HG02571 (cell line): ENCODE results near the gene ANXA5.

Experiments
- ATAC-seq: cut with Tn5 transposase; IDR thresholded peaks from one replicate; pipeline ENCODE4 v1.9.1; 2021; ENCODE audit warnings: mild to moderate bottlenecking, moderate library complexity; ENCODE audit not compliant: unreplicated experiment

The ANXA5 gene

DNA sequence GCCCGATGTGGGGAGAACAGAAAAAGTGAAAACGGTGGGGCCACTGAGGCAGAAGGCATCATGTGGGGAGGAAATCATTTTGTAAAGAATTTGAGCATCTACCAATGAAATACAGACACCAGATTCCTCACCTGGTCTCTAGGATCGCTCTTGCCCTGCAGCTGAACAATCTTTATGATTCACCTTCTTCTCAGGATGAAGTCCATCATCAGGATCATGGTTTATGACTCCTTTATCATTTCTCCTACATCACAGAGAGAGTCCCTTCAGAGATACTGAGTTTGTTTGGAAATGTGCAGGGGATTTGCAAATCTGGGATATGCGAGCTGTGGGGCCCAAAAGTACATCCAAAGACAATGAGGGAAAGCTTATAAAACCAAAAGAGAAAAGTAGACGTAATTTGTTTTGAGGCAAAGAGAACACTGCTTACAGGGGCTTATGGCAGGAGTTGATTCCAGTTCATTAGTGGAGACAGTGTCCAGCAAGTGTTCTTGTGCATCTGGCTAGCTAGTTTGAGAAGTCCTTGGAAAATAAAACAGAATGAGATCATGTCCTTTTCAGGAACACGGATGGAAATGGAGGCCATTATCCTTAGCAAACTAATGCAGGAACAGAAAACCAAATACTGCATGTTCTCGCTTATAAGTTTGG, 15.3 kb upstream of the ANXA5 start:
- ATAC-seq = peak; percentile 10

DNA sequence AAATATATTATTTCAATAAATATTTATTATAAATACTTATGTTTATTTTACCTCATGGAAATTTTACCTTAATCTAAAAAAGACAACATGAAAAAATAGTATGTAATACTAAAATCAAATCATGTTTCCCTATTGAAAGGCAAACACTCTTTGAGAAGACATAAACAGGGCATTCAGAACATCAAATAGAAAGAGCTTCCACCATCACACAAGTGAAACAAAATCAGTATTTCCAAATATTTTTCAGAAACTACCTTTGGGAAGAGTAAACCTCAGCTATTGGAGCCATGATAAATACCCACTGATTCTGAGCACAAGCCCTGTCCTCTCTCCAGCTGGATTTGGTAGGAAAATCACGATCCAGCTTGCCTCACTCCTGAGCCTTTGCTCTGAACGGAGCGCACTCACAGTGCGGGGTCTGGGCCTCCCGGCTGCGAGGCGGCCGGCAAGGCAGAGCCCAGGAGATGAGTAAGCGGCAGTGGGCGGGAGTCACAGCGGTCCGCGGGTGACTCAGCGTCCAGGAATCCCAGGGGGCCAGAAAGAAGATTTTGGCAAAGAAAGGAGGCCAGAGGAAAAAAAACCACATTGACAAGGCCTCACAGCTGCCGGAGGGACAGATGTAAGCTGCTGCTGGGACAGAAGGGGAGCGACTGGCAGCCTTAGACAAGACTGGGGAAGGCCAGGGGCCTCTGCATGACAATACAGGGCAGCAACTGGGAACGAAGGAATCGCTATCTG, 14.7 kb upstream of the ANXA5 start:
- ATAC-seq = peak; percentile 95

DNA sequence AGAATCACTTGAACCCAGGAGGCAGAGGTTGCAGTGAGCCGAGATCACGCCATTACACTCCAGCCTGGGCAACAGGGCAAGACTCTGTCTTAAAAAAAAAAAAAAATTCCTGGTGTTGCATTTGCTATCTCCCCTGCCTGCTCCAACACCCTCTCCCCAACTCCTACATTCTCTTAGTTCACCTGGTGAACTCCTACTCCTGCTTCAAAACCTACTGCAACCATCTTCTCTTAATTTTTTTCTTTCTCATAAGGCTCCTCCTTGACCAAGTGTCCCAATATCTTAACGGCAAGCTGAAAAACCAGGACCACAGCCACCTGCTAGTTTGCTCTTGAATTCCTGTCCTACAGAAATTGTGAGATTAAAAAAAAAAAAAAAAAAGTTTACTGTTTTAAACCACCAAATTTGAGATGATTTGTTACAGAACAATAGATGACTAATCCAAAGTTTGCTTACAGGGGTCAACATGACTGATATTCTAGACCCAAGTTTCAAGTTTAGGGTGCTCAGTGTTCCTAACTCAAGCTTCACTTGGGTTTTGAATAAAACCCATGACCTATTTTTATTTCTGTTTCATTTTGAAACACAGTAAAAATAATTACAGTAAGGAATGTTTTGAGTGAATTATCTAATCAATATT, 13.1 kb upstream of the ANXA5 start:
- no peak for ATAC-seq

DNA sequence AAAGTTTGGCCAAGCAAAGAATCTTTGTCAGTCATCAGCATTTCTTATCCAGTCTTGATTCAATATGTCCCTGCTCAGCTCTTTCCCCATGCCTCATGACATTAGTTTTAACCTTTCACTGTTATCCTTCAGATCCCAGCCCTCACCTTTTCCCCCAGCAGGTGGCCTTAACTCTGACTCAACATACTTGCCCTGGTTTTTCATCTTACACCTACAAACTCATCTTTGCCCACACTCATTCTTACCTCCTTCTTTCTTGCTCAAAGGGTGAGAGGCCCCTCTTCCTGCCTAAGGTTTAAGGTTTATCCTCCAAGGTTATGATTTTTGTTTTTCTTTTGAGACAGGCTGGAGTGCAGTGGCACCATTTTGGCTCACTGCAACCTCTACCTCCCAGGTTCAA, 10.6 kb upstream of the ANXA5 start:
- no peak for ATAC-seq

DNA sequence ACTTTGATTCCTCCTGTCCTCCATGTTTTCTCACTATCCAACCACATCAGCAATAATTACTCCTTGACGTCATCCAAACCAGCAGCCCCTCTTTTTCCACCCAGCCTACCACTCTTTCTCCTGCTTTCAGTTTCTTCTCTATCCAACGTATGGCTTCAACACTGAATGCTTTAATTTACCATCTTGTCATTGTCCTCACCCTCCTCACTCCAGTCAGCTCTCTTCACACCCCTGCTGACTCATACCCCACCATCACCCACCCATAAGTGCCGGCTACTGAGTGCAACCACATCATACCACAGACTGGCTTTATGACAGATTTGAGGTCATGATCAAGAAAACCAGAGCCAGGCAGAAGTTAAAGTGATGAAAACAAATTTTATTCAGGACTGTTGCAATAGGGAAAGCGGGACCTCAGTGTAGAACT, 9.8 kb upstream of the ANXA5 start:
- no peak for ATAC-seq

DNA sequence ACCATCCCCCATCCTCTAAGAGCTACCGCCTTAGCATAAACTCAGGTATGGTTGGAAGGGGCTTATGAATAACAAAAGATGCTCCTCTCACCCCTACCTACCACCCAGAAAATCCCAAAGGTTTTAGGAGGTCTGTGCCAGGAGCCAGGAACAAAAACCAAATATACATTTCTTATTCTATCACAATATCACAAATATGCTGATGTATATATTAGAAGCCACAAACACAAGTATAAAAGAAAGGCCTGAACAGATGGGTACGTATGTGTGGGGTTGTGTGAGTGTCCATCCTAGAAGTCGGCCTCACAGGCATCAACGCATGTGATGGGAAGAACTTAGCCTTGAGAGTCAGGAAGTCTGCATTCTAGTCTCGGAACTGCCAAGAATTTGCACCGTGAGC, 8.7 kb upstream of the ANXA5 start:
- no peak for ATAC-seq

DNA sequence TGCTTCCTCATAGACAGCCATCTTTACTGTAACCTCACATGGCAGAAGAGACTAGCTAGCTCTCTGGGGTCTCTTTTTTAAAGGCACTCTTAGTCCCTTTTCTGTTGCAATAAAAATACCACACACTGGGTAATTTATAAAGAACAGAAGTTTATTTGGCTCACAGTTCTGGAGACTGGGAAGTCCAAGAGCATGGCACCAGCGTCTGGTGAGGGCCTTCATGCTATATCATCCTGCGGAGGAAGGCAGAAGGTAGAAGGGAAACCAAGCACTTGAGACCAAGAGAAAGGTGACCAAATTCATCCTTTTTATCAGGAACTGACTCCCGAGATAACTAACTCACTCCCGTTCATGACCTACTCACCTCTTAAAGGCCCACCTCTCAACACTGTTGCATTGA, 5.4 kb upstream of the ANXA5 start:
- ATAC-seq = no peak

DNA sequence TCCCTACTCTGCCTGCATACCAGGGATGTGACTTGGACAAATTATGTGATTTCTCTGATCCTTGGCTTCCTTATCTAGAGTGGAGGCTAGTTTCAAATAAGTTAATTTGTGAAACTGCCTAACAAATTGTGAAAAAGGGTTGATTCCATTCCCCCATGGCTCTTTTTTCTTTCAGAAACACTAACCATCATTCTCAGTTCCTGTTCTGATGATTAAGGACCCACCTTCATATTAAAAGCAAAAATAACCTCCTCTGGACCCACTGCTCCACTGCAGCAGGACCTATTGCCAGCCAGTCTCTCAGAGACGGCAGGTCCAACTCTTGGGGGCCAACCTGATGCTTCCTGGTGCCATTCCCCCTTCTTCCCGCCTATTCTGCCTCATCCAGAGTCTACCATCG, 4.5 kb upstream of the ANXA5 start:
- no peak for ATAC-seq

DNA sequence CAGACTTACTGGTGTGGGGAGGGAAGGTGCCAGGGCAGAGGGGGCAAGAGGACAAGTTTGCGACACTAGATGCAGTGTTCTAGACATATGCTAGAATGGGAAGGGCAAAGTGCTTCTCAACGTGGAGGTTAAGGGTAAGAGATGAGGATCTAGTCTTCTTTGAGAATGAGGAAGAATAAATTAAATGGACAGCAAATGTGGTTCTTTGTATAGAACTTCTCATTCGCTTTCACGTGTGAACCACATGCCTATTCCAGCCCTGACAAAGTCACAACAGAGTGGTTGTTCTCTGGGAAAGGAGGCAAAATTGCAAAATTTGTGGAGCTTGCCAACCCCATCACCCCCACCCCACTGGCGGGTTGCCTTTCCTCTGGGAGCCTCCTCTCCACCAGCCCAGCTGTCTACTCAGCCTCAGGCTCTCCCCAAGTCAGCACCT, 1.5 kb upstream of the ANXA5 start:
- no peak for ATAC-seq

DNA sequence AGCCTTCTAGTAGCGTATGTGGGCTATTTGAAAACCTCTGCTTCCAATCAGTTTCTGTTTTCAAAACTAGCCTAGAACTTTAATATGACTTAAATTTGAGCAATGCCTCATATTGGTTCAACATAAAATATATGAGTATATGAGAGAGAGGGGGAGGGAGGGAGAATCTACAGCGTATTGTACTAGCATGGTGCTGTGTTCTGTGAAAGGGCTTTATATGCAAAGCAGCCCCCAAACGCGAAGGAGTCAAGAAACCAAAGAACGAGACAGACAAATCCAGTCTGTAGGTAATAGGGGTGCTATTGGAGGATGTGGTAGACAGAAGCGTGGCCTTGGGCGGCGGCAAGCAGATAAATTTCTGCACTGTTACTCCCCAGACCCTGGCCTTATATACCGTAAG, 784 bp upstream of the ANXA5 start:
- ATAC-seq = peak; percentile 23

DNA sequence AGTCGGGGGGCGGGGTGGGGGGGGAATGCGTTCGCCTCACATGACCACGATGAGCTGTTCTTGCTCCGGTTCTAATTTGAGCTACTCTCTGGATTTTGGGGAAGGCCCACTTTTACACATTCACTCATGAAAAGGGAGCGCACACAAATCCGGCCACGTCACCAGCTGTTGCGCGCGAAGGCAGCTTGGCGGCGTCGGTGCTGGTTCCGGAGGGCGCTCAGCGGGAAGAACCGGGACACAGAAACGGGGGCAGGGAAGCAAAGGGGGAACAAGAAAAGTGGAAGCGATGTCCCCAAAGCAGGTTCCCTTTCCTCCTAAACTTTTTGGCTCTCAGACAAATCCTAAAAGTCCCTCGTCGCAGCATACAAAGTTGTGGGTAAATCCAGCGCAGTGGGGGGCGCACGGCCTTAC, 605 bp downstream of the ANXA5 start:
- ATAC-seq = peak; percentile 36

DNA sequence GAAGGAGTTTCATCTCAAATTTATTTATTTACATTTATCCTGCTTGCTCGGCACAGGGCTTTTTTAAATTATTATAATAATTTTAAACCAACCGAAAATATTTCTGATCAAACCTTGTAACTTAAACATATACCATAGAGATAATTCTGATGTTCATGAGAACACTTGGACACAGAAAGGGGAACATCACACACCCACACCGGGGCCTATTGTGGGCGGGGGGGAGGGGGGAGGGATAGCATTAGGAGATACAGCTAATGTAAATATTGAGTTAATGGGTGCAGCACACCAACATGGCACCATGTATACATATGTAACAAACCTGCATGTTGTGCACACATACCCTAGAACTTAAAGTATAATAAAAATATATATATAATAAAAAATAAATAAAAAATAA, 2.9 kb downstream of the ANXA5 start:
- no peak for ATAC-seq

DNA sequence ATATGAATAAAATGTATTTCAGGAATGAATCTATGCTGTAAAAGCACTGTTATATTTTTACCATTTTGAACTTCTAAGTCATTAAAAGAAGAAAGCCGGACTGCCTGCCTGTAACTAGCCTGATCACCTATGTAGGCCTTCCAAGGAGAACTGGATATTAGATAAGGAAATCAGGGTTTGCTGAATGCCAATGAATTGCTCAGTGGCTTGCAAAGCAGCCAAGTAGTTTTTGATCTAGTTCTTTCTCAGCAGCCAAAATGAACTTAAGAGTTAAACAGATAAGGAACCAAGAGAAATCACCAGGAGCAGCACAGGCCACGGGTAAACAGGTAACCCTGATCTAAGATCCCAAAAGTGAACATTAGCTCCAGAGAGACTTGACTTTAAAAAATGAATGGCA, 3.3 kb downstream of the ANXA5 start:
- no peak for ATAC-seq

DNA sequence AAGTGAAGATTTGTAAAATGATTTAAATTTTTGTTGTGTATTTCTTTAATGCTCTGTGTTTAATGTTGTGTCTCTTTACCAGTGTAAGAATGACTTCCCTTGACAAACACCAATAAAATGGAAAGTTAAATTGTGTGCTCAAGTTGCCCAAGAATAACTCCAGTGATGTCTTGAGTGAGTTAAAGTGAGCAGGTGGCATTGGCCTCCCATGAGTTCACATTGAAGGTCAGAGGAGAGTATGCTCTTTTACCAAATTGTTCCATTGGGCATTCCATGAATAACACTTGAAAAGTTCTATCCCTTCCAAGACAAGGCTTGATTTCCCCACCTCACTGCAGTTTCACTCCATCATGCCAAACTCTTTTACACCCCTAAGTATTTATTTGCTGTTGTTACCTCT, 4.5 kb downstream of the ANXA5 start:
- no peak for ATAC-seq

DNA sequence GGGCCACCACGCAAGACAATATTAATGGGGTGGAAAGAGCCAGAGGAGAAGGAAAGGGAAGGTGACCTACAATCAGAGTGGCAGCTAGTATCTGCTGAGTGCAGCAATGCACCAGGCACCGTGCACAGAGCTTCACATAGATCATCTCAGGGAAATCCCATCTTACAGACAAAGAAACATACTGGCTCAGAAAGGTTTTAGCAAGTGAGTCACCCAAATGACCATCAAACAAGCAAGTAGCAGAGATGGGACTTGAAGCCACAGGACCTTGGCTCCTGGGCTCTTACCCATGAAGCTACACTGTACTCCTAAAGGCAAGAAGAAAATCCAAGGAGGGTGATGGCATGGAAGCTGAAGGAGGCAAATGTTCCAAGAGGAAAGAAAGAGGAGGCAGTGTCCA, 6.8 kb downstream of the ANXA5 start:
- peak; percentile 40 for ATAC-seq

DNA sequence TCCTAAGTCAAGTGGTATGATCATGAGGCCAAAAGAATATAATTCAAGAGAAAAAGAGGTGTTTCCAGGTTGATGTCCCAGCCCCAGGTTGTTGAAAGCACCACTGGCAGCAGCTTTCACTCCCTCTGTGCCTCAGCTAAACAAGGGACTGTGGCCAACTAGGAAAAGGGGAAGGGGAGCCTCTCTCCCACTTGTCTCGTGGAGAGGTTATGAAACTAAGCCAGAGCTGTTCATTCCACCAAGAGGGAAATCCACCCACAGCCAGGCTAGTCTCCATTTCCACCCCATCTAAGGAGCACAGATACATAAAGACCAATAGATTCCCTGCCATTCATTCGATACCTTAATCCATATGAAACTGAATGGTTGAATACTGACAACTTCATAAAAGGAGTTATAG, 8.1 kb downstream of the ANXA5 start:
- ATAC-seq = no peak

DNA sequence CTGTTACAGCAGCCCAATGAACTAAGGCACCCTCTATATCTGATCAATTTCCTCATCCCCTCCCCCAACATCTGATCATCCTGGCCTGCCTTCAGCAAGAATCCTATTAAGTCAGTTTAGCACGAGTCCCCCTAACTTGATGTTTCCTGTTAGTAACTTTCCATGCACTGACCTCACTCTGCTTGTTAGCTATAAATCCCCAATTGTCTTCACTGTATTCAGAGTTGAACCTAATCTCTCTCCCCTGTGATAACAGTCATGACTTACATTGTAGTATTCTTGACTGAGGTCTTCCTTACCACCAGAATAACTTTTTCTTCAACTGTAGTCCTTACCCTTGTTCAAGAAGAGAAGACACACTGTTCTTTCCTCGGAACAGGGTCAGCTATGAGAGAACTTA, 8.5 kb downstream of the ANXA5 start:
- no peak for ATAC-seq

DNA sequence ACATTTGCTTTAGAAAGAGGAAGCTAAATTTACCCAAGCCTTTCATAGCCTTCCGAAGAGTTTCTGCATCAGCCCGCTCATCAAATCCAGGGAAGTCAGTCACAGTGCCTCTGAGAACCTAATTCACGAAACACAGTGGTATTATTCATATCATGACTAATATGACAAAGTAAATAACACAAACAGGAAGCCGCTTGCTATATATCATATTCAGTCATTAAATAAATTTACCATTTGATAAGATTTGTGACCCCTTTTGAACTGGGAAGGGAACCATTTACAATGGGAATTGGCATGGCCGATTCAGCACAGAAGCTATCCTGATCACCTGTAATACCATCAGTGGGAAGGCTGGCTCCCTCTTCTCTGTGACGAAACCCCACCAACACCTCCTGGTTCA, 10.5 kb downstream of the ANXA5 start:
- ATAC-seq = no peak

DNA sequence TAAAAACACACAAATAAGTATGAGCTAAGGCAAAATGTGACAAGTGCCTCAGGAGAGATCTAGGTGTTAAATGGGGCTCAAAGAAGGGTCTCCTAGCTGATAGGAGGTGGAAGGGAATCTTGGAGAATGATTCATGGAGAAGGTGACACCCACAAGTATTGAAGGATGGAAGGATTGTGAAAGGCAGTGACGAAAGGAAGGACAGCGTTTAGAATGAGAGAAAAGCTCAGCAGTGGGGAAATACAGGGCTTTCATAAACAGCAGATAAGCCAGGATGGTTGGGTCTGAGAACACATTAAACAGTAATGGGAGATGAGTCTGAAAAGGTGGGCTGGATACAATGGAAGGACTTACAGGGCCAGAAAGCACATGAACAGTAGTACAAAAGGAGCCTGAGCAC, 11.5 kb downstream of the ANXA5 start:
- ATAC-seq = no peak

DNA sequence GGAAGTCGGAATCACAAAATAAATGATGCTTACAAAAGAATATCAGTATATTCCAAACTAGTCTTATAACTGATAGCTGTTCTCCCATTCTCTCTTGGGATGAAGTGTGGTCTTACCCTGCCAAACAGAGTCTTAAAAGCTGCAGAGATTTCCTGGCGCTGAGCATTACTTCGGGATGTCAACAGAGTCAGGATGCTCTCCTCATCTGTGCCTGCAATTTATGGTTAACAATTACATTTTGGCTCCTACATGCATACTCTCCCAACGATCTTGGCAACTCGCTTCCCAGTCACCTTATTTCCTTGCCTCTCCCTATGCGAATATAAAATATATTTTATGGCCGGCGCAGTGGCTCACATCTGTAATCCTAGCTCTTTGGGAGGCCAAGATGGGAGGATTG, 12.2 kb downstream of the ANXA5 start:
- no peak for ATAC-seq

DNA sequence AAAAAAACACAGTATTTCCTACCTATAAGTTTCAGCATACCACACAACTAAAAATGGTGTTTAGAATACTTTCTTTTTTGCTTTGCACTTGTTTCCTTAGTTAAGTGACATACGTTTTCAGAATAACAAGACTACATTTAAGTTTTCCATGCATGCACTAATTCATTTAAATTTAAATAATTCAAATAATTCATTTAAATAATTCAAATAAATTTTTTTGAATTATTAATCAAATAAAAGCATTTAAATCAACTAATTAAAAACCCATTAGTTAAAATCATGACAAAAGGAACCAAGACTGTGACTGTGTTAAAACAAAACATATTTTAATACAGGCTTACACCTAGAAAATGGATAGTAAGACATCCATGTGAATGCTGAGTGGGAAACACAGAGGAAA, 12.8 kb downstream of the ANXA5 start:
- ATAC-seq = no peak

DNA sequence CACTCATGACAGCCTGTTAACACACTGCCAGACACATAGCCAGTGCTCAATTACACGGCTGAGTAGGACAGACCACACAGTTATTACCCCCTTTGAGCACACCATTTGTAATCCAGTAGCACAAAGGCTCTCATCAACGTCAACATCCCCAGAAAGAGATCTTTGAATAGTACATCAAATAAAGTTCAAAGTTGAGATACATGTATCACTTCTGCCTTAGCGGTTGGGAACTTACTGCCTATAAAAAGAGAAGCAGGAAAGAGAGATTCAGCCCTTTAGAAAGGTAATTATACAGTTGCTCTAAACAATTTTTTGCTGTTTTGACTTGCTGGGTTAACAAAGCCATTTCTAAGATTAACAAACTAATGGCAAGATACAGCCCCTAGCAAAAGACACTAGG, 16.2 kb downstream of the ANXA5 start:
- no peak for ATAC-seq
